ENCODE measurements around the gene MYD88.
"Not testable (repeated sequence)": the region's sequence is repeated elsewhere in the genome, so short reads cannot be mapped to it uniquely, and the experiment has no call there.

MYD88 gene

GRCh38 chr3:38141173-38141951 is 2.9 kb downstream of the MYD88 start:
- DNase-seq = no peak

GRCh38 chr3:38141952-38142273 is 3.5 kb downstream of the MYD88 start:
- DNase-seq = no peak

GRCh38 chr3:38142959-38143358 is 4.5 kb downstream of the MYD88 start:
- DNase-seq = no peak

- DNase-seq = no peak
Observed at GRCh38 chr3:38143511-38143910, 5.0 kb downstream of the MYD88 start.

GRCh38 chr3:38146504-38146903 is 8.0 kb downstream of the MYD88 start:
- no peak for DNase-seq

GRCh38 chr3:38147421-38147820 is 9.0 kb downstream of the MYD88 start:
- DNase-seq = no peak

GRCh38 chr3:38148311-38148882 is 9.9 kb downstream of the MYD88 start:
- no peak for DNase-seq

GRCh38 chr3:38149708-38150107 is 11.2 kb downstream of the MYD88 start:
- no peak for DNase-seq

GRCh38 chr3:38150780-38151528 is 12.5 kb downstream of the MYD88 start:
- DNase-seq = no peak

- no peak for DNase-seq
Observed at GRCh38 chr3:38151667-38152265, 13.3 kb downstream of the MYD88 start.

- no peak for DNase-seq
Observed at GRCh38 chr3:38152609-38153008, 14.1 kb downstream of the MYD88 start.

GRCh38 chr3:38153221-38153620 is 14.8 kb downstream of the MYD88 start:
- DNase-seq = no peak

- DNase-seq = no peak
Observed at GRCh38 chr3:38154033-38154494, 15.6 kb downstream of the MYD88 start.

GRCh38 chr3:38154625-38155255 is 16.3 kb downstream of the MYD88 start:
- no peak for DNase-seq

- DNase-seq = no peak
Observed at GRCh38 chr3:38155825-38156224, 17.4 kb downstream of the MYD88 start.

GRCh38 chr3:38157117-38157516 is 18.7 kb downstream of the MYD88 start:
- no peak for DNase-seq

GRCh38 chr3:38157595-38157994 is 19.1 kb downstream of the MYD88 start:
- DNase-seq = no peak

- DNase-seq = no peak
Observed at GRCh38 chr3:38158472-38158871, 20.0 kb downstream of the MYD88 start.

- not testable (repeated sequence) for DNase-seq
Observed at GRCh38 chr3:38160704-38161103, 22.2 kb downstream of the MYD88 start.

GRCh38 chr3:38163117-38163840 is 24.8 kb downstream of the MYD88 start:
- no peak for DNase-seq
